Pancreas (tissue), 10 donors: ENCODE measurements around the gene LHX1. TPM values are rescaled to one million over a fixed set of nuclear protein-coding genes. Genes with fewer than 3 reads are reported as not detected.

Experiments used
- ATAC-seq, 4 donors: fragments of 200-7000 bp; cut with Tn5 transposase; one replicate each; pipeline versions ENCODE4 v1.8.0 to v1.9.1; 2020; ENCODE audit warnings: mild to moderate bottlenecking in 4 of 4, moderate library complexity in 4 of 4
- DNase-seq, 6 donors: peaks; one replicate each; pipeline ENCODE4 v3.0.0-alpha.2; 2020
- FAIRE-seq: peaks from 2 replicates; lab custom pipeline; 2012; peaks lifted over from hg19 to GRCh38; lab: Jason Lieb, UNC
- H3K27ac ChIP-seq, 4 donors: fragments of 200-600 bp; sonication (generic); 1 replicate in 3 of 4; 2 replicates in 1 of 4; pipeline versions ENCODE4 v1.5.0 to v1.8.0; 2020
- H3K27me3 ChIP-seq, 4 donors: fragments of 200-600 bp; one replicate each; pipeline ENCODE4 v1.8.0; 2021
- H3K36me3 ChIP-seq, 3 donors: fragments of 200-600 bp; sonication (generic) in 1 of 3; one replicate each; pipeline versions ENCODE4 v1.5.0 to v1.8.0; 2020 to 2021
- H3K4me1 ChIP-seq, 3 donors: fragments of 200-600 bp; one replicate each; pipeline ENCODE4 v1.8.0; 2021
- H3K4me3 ChIP-seq, 4 donors: fragments of 200-600 bp; sonication (generic) in 2 of 4; one replicate each; pipeline versions ENCODE4 v1.5.0 to v1.8.0; 2020 to 2021
- H3K9me3 ChIP-seq, 4 donors: fragments of 200-600 bp; one replicate each; pipeline ENCODE4 v1.8.0; 2021
- WGBS, 2 donors: extraction: QIAGEN DNeasy Blood & Tissue Kit; methylation state at CpG; one replicate each; pipeline ENCODE4 v1.1.7; 2013; 5-methylcytosine and 5-hydroxymethylcytosine counted together
- intact Hi-C, 3 donors: fragments of 100-400 bp; cut with DNase I; formaldehyde crosslinking; loops; one replicate each; pipeline versions ENCODE4 v1.11.1 to v1.14.2; 2022
- polyA plus RNA-seq, 2 donors: library from polyadenylated mRNA; stranded (reverse); fragments of 200-250 nt; gene quantifications; one replicate each; pipeline ENCODE4 v1.2.3, GENCODE V29; 2013
- total RNA-seq, 6 donors: library from RNA; stranded (reverse); fragmentation: NEBNext Ultra II Directional in 4 of 6; extraction: Animal tissue kit (Norgen Biotek cat#: 25700) in 4 of 6; gene quantifications; one replicate each; pipeline versions ENCODE4 v1.2.1 to v1.2.4, GENCODE V29; 2021 to 2023
- TF ChIP-seq, protein P1 (sequence below), 4 donors: fragments of 200-600 bp; sonication (generic) in 3 of 4; IDR thresholded peaks; one replicate each; pipeline versions ENCODE4 v1.5.0 to v1.8.0; 2021; ENCODE audit warnings: antibody characterized with exemption in 4 of 4
- donor health status: healthy with polysubstance abuse.
- donor health status: DM: no; HTN: no; CAD: no; lungs with moderate emphysema.
- donor health status: DM: no; HTN: no; CAD: no.
- donor health status: control.
- donor health status: control.
- donor health status: Bipolar disorder and iron deficiency.
- donor health status: DM: yes; HTN: yes; CAD: no.
- donor health status: DM: no; HTN: no; CAD: no.
- donor health status: DM: no; HTN: no; CAD: no.
- donor health status: DM: yes; HTN: yes; CAD: no.

Gene LHX1
- total and polyA plus RNA-seq, 8 donors: 0.05 TPM; not detected in 7

DNA sequence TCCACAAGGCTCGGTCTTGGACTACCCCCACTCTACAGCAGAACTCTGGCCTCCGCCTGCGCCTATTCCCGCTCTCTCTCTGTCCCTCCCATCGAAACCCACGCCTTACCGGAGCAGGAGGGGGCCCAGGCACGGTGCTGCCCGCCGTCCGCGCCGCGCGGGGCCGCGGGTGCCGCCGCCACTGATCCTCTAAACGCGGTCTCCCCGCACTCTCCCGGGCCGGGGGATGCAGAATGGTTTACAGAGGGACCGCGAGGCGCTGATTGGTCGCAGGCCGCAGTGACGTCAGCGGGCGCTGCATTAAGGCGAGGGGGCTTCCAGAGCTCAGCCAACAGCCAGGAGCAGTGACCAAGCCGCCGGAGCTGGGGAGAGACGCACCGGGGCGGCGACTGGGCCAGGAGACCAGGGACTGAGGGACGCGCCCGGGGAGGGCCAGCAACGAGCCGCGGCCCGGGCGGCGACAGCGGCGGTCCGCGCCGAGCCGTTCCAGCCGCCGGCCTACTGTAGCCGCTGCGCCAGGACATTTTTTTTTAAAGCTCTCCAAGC lies 747 bp upstream of the LHX1 start:
- WGBS, 2 donors: 4 to 6% methylated on average over 36 to 58 of the region's 58 CpGs
- intact Hi-C loops: no loop called here
- Histone ChIP-seq H3K9me3 (no peaks in the 10 kb centered on the region), H3K4me1 (peaks cover 8 to 50% (median 10%) of the 10 kb centered on the region in 3 donors), H3K36me3 (no peaks in the 10 kb centered on the region), H3K27ac (no peak overlapping the region), H3K27me3 (peaks cover 0 to 90% (median 31%) of the 10 kb centered on the region in 4 donors), H3K4me3 (peak overlapping the region in 1 of 4 donors; percentile 15)
- DNase-seq (peak in 1 of 6 donors; percentile 62), FAIRE-seq (no peak), ATAC-seq (no peak)
- TF ChIP-seq, protein P1, sequence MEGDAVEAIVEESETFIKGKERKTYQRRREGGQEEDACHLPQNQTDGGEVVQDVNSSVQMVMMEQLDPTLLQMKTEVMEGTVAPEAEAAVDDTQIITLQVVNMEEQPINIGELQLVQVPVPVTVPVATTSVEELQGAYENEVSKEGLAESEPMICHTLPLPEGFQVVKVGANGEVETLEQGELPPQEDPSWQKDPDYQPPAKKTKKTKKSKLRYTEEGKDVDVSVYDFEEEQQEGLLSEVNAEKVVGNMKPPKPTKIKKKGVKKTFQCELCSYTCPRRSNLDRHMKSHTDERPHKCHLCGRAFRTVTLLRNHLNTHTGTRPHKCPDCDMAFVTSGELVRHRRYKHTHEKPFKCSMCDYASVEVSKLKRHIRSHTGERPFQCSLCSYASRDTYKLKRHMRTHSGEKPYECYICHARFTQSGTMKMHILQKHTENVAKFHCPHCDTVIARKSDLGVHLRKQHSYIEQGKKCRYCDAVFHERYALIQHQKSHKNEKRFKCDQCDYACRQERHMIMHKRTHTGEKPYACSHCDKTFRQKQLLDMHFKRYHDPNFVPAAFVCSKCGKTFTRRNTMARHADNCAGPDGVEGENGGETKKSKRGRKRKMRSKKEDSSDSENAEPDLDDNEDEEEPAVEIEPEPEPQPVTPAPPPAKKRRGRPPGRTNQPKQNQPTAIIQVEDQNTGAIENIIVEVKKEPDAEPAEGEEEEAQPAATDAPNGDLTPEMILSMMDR (IDR thresholded peaks at IDR 0.05): no peak

GRCh38 chr17:36937959-36938565 lies 787 bp downstream of the LHX1 start:
- TF ChIP-seq, protein P1 (IDR thresholded peaks at IDR 0.05): no peak
- H3K9me3 ChIP-seq: no peaks in the 10 kb centered on the region
- H3K27me3 ChIP-seq: peaks cover 12 to 96% (median 37%) of the 10 kb centered on the region in 4 donors
- FAIRE-seq (no peak), ATAC-seq (peak in 3 of 4 donors; percentile 14 to 51 (median 51)), DNase-seq (peak in 1 of 6 donors; percentile 70)
- no peak overlapping the region for H3K27ac ChIP-seq
- H3K36me3 ChIP-seq: no peaks in the 10 kb centered on the region
- H3K4me1 ChIP-seq: peaks cover 8 to 42% (median 10%) of the 10 kb centered on the region in 3 donors
- whole genome bisulfite sequencing, 2 donors: 3 to 4% methylated on average over 36 of the region's 36 CpGs
- H3K4me3 ChIP-seq: peak overlapping the region in 1 of 4 donors; percentile 0
- intact Hi-C loops: no loop called here

- 2 to 5% methylated on average over 24 to 25 of the region's 25 CpGs for WGBS, 2 donors
- TF ChIP-seq, protein P1 (IDR thresholded peaks at IDR 0.05): no peak
- H3K27ac ChIP-seq: no peak overlapping the region
Observed at GRCh38 chr17:36938566-36939051, 1.3 kb downstream of the LHX1 start.

DNA sequence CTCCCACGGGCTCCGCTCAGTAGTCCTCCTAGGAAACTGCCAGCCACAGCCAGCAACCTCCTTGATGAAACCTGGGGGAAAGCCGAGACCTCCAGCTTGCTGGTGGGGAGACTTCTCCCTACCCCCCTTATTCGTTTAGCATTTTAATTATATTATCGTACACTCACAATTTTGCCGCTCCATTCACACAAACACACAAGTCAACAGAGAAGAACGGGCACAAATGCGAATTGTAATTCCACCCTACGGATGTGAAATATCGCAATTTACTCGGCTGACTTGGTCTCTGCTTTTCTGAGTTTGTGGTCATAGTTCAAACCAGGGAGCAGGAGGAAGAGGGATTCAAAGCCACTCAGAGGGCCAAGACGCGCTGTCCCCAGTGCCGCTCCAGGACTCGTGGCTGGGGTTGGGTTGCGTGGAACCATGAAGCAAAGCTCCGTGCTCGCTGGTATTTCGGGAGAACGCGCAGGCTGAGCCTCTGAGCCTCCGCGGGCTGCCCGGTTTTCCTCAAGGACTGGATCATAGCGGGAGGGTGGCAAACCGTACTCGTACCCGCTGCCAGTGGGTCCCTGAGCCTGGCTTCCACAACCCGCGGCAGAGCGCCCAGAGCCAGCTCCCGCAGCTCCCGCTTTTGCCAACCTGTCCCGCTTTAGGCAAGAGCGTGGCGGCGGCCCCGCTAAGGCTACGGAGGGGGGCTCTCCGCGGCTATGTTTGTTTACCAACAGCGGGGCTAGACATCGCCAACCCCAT lies 2.0 kb downstream of the LHX1 start:
- H3K27me3 ChIP-seq: peaks cover 17 to 94% (median 39%) of the 10 kb centered on the region in 4 donors
- FAIRE-seq (no peak), ATAC-seq (no peak), DNase-seq (no peak)
- no peak overlapping the region for H3K27ac ChIP-seq
- H3K9me3 ChIP-seq: no peaks in the 10 kb centered on the region
- peaks cover 4 to 32% (median 5%) of the 10 kb centered on the region in 3 donors for H3K4me1 ChIP-seq
- intact Hi-C loops: no loop called here
- no peaks in the 10 kb centered on the region for H3K36me3 ChIP-seq
- 9 to 12% methylated on average over 43 of the region's 43 CpGs for WGBS, 2 donors
- no peak overlapping the region for H3K4me3 ChIP-seq
- TF ChIP-seq, protein P1 (IDR thresholded peaks at IDR 0.05): no peak

More at GRCh38 chr17:36938566-36939051, 1.3 kb downstream of the LHX1 start:
- H3K36me3 ChIP-seq: no peaks in the 10 kb centered on the region
- H3K4me3 ChIP-seq: peak overlapping the region in 1 of 4 donors; percentile 0
- FAIRE-seq (no peak), ATAC-seq (peak in 2 of 4 donors; percentile 4 to 25), DNase-seq (peak in 1 of 6 donors; percentile 58)
- intact Hi-C loops: no loop called here
- no peaks in the 10 kb centered on the region for H3K9me3 ChIP-seq
- H3K27me3 ChIP-seq: peaks cover 17 to 96% (median 39%) of the 10 kb centered on the region in 4 donors
- H3K4me1 ChIP-seq: peaks cover 8 to 38% (median 10%) of the 10 kb centered on the region in 3 donors
